ENCODE results near the gene ARIH2.
"Not testable (repeated sequence)": the region's sequence is repeated elsewhere in the genome, so short reads cannot be mapped to it uniquely, and the experiment has no call there.

Gene ARIH2

DNA sequence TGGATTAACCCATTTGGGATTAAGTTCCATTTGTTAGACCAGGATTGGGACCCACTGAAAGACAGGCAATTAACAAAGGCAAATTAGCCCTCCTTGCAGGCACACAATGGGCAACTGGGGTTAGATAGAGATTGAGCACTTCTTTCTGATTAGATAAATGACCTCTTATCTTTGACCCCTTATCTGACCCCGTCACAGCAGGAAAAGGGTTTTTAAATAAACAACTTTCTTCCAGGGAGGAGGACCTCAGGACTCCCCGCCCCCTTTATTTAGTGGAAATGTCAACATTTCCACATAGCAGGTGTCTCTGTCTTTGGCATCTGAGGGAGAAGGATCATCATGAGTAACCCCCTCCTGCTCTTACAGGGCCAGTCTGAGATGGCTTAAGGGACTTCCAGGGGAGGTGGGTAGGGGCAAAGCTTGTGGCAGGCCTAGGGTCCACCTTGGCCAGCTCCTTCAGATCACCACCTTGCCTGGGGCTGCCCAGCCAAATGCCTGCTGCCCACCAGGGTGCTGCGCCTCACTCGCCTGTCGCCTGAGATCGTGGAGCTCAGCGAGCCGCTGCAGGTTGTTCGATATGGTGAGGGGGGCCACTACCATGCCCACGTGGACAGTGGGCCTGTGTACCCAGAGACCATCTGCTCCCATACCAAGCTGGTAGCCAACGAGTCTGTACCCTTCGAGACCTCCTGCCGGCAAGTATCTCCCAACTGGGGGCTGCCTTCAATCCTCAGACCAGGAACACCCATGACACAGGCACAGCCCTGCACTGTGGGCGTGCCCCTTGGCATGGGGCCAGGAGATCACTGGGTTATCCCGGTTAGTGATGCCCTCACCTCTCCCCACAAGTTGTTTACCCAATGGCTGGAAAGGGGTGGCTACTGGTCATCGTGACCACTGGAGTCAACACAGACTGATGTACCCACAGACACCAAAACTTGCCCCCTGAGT, 86.0 kb downstream of the ARIH2 start:
- no peak for DNase-seq (ENCODE audit: low spot score)

DNA sequence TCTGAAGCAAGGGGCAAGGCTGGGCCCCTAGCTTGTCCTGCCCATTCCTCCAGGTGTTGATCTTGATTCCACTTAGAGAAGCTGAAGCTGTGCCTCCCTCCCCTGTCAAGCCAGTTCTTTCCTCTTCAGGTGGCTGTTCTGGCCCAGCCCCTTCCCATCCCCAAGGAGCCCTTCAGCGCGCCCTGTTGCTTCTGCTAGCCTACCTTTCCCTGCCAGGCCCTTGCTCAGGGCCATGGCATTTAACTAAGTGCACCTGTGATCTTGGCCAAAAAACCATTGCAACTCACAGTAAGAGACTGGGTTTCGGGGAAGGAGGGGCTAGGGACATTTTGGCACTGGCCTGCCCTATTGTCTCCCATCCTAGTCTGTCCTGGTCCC, 86.7 kb downstream of the ARIH2 start:
- no peak for DNase-seq (ENCODE audit: low spot score)

DNA sequence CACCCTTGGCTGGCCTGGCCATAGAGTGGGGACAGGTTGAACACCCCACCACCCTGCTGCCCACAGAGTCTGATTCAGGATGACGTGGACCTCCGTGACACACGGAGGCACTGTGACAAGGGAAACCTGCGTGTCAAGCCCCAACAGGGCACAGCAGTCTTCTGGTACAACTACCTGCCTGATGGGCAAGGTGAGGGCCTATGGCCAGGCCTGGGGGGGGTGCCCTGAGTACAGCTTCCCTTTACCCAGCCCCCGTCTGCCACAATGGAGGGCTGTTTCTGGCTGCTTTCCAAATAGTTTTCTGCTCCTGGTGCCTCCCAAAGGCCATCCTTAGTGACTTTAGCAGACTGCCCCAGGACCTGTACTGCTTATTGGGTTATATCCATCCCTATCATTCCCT, 87.4 kb downstream of the ARIH2 start:
- no peak for DNase-seq (ENCODE audit: low spot score)

DNA sequence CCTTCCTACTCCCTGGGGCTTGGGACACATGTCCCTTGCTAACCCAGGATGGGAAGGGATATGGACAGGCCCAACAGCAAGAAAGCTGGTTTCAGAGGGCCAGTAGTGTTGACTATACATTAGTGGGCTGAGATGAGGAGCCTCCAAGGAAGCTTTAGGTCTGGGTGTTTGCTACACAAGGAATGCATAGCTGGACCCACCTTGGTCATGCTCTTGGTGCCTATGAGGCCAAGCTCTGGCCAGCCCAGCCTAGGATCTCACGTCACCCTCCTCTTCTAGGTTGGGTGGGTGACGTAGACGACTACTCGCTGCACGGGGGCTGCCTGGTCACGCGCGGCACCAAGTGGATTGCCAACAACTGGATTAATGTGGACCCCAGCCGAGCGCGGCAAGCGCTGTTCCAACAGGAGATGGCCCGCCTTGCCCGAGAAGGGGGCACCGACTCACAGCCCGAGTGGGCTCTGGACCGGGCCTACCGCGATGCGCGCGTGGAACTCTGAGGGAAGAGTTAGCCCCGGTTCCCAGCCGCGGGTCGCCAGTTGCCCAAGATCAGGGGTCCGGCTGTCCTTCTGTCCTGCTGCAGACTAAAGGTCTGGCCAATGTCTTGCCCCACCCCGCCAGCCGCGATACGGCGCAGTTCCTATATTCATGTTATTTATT, 87.9 kb downstream of the ARIH2 start:
- peak; percentile 60 for DNase-seq (ENCODE audit: low spot score)

DNA sequence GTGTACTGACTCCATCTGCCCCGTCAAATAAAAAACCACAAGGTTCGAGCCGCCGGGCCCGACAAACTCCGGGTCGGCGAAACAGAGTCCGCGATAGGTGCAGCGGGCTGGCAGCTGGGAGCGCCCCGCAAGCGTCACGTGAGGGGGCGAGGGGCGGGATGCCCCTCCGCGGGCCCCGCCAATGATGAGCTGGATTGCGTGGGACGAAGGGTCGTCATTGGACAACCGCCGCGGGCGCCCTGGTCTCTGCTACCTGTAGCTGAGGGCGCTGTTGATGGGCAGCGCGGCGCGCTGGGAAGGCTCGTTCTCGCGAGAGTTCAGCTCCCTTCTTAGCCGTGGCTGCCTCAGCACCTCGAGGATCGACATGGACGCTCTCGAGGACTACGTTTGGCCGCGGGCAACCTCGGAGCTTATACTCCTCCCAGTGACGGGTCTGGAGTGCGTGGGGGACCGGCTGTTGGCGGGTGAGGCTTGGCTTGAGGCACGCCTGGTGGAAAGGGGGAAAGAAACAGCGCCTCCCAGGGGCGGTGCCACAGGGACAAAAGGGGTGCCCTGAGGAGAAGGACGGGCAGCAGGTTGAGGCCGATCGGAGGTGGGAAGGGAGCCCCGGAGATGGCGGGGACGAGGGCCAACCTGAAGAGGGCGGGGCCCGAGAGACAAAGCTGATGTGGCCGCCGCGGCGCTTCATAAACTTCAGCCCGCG, 88.6 kb downstream of the ARIH2 start, which contains the start of gene WDR6:
Gene WDR6, plus strand, starts transcription at position 324 of the 703 bp plus-strand sequence. Its CDS starts 41 bp downstream, at position 365.
- peak; percentile 97 for DNase-seq (ENCODE audit: low spot score)

DNA sequence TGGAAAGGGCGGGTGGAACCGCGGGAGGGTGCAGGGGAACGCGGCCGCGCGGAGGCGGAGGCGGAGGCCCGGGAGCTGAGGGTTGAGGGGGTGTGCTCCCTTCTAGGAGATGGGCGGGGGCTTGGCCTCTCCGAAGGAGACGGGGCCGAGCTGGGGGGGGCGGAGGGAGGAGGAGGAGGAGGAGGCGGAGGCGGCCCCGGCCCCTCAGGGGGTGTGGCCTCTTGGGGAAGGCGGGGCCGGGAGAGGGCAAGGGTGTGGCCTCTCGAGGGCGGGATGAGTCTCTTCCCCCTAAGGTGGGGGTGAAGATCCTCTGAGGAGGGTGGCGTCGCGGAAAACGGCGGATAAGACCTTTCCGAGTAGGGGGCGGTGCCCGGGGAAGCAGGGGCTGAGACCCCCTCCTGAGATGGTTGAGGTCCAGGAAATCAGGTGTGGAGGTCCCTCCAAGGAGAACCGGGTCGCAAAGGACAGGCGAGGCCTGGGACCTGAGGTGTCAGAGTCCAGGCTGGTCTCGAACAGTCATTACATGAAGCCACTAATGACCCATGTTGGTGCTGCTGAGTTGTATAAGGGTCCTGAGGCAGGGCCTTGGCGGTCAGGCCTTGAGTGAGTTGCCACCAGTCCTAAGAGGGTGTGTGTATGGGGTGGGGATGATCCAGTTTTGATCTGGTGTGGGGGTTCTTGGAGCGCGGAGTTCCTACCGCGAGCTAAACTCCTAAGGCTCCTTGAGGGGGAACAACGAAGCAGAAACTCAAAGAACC, 89.3 kb downstream of the ARIH2 start:
- peak; percentile 84 for DNase-seq (ENCODE audit: low spot score)

DNA sequence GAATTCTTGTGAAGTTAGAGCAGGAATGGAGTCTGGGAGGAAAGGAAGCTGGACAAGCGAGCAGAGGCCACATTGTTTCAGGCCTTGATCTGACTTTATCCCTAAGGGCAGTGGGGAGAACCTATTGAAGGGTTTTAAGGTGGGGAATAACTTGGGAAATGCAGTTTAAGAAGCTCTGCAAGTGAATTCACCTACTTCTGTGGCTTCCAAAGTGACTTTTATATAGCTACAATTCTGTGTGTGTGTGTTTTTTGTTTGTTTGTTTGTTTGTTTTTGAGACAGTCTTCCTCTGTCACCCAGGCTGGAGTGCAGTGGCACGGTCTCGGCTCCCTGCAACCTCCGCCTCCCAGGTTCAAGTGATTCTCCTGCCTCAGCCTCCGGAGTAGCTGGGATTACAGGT, 90.0 kb downstream of the ARIH2 start:
- DNase-seq (ENCODE audit: low spot score) = not testable (repeated sequence)

DNA sequence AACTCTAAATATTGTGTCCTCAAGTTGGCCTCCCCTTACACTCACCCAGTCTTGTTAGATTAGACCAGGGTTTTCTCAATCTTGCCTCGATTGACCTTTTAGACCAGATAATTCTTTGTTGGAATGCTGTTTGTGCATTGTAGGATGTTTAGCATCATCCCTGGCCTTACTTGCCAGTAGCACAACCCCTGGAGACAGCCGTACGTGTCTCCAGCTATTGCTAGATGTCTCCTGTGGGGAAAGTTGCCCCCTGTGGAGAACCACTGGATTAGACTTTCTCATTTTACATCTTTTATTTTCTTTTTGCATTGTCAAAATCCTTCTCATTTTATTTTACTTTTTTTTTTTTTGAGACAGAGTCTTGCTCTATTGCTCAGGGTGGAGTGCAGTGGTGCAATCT, 90.8 kb downstream of the ARIH2 start:
- no peak for DNase-seq (ENCODE audit: low spot score)

DNA sequence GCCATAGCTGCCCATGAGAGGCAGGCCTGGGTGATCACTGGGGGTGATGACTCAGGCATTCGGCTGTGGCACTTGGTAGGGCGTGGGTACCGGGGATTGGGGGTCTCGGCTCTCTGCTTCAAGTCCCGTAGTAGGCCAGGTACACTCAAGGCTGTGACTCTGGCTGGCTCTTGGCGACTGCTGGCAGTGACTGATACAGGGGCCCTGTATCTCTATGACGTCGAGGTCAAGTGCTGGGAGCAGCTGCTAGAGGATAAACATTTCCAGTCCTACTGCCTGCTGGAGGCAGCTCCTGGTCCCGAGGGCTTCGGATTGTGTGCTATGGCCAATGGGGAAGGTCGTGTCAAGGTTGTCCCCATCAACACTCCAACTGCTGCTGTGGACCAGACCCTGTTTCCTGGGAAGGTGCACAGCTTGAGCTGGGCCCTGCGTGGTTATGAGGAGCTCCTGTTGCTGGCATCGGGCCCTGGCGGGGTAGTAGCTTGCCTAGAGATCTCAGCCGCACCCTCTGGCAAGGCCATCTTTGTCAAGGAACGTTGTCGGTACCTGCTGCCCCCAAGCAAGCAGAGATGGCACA, 93.9 kb downstream of the ARIH2 start:
- no peak for DNase-seq (ENCODE audit: low spot score)

DNA sequence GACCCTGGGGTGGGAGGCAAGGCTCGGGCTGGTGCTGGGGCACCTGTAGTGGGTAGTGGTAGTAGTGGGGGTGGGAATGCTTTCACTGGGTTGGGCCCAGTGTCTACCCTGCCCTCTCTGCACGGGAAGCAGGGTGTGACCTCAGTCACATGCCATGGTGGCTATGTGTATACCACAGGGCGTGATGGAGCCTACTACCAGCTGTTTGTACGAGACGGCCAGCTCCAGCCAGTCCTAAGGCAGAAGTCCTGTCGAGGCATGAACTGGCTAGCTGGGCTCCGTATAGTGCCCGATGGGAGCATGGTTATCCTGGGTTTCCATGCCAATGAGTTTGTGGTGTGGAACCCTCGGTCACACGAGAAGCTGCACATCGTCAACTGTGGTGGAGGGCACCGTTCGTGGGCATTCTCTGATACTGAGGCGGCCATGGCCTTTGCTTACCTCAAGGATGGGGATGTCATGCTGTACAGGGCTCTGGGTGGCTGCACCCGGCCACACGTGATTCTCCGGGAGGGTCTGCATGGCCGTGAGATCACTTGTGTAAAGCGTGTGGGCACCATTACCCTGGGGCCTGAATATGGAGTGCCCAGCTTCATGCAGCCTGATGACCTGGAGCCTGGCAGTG, 94.6 kb downstream of the ARIH2 start:
- no peak for DNase-seq (ENCODE audit: low spot score)

DNA sequence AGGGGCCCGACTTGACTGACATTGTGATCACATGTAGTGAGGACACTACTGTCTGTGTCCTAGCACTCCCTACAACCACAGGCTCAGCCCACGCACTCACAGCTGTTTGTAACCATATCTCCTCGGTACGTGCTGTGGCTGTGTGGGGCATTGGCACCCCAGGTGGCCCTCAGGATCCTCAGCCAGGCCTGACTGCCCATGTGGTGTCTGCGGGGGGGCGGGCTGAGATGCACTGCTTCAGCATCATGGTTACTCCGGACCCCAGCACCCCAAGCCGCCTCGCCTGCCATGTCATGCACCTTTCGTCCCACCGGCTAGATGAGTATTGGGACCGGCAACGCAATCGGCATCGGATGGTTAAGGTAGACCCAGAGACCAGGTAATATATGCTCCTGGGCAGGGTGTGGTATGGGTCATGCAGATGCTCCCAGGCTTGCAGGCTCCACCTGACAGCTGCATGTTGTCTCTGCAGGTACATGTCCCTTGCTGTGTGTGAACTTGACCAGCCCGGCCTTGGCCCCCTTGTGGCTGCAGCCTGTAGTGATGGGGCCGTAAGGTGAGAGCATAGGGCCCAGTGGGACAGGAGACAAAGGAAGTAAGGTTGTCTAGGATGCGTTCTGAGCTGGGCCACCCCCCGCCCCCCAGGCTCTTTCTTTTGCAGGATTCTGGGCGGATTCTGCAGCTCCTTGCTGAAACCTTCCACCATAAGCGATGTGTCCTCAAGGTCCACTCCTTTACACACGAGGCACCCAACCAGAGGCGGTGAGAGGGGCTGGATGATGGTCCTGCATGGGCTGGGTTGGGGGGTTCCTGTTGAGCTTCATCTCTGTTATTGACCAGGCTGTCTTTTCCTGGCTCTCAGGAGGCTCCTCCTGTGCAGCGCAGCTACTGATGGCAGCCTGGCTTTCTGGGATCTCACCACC, 95.4 kb downstream of the ARIH2 start:
- DNase-seq (ENCODE audit: low spot score) = no peak

DNA sequence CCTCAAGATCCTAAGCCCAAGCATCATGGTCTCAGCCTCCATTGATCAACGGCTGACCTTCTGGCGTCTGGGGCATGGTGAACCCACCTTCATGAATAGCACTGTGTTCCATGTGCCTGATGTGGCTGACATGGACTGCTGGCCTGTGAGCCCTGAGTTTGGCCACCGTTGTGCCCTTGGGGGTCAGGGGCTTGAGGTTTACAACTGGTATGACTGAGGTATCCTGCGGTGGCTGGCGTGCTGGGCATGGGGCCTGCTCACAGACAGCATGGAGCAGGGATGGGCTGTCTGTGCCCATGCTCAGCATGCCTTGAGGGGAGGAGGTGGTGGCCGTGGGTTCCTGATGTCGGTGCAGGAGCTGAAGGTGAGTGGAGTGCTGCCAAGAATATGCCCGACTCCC, 96.4 kb downstream of the ARIH2 start:
- DNase-seq (ENCODE audit: low spot score) = no peak

DNA sequence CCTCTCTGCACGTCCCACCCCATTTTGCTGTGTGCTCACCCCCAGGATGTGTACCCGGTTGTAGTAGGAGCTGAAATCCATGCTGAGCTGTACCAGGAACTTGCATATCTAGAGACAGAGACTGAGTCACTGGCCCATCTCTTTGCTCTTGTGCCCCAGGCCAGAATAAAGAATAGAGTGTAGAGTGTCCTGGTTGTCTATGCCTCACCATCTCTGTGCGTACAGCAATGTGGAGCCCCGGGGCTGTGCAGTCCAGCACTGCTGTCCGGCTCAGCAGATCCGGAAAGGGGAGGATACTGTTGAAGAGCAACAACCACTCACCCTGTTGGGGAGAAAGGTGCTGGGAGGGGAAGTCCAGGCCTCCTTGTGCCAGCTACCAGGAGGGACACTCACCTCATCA, 97.1 kb downstream of the ARIH2 start:
- DNase-seq (ENCODE audit: low spot score) = no peak

DNA sequence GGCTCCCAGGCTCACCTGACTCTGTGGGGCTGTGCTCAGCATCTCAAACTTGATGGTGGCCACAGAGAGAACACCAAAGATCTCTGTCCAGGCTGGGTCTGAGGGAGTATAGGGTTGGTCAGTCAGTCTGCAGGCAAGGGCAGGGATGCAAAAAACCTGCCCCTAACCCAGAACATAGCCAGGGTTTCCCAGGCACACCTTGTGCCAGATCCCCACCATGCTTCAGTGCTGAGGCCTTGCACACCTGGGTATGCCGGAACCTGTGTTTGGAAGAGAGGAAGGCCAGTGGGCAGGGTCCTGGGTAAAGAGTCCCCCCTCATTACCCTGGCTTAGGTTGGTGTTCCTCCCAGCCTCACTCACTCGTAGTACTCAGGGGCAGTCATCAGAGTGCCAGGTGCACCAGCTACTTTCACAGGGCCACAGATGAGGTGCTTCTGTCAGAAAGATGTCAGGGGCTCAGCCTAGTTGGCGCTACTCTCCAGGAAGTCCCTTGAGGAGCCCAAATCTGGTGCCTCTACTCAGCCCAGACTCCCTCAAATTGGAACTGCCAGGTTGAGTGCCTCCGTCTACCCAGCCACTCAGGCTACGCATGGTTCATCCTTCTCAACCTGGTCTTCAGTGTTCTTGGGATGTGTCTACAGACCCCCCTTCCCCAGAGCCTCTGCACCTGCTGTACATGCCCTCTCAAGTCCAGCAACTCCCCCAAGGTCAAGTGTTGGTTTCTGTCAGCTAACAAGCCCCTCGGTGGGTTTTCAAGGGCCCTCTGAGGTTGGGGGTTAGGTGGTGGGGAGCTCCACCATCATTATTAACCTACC, 98.0 kb downstream of the ARIH2 start:
- no peak for DNase-seq (ENCODE audit: low spot score)

DNA sequence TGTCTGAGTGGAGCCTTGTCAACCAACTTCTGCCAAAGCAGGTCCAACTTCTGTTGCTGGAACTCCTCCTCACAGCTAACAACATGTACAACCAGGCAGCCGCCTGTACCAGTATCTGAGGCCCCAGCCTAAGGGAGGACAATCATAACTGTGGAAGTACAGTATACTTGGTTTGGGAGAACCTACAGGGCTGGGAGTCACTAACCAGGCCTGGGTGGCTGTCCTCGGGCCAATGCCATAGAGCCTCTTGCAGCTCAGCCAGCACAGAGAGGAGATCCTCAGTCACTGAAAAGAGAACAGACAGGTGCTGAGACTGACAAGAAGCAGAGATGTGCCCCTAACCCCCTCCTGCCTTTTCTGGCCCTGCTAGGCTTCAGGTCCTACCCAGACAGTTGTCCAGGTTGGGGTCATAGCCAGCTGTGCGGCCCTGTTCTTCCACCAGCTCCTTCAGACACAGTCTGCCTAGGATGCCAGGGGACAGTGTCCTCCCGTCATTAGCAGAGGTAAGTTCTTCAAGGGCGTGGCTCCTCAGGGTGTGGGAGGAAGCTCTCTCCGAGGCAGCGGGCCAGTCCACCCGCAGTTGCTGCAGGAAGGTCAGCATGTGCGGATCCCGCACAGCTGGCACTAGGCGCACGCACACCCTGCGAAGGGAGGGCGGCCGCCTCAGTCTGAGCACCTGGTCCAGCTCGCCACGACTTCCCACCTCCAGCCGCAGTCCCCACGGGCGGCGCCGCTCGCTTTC, 98.8 kb downstream of the ARIH2 start:
- no peak for DNase-seq (ENCODE audit: low spot score)

DNA sequence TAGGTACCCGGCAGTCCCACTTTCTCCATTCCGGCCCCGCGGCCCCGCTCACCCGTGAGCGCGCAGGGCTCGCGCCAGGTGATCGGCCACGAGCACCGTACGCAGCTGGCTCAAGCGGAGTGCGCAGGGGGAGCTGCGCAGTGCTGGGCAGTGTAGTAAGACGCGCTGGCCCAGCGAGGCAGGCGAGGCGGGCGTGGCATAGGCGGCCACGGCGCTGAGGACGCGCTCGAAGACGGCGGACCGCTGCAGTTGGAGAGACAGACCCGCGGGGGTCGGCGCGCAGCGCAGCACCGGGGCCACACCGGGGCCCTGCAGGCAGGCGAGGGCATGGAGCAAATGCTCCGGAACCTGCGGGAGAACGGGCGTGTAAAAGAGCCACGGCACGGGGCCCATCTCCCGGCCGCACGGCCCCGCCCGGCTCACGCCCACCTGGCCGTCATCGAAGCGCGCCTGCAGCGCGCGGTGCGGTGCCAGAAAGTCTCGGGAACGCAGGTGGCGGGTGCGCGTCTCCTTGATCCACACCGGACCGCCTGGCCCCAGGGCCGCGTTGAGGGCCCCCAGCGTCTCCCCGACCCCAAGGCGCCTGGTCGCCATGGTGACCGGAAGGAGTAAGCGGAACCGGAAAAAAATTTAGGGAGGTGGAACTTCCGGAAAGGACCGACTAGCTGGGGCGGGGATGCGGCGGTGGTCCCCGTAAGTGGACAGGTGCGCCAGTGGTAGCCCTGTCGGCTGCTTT, 99.5 kb downstream of the ARIH2 start, which contains the start of gene DALRD3:
Gene DALRD3, minus strand, starts transcription at position 610 of the 736 bp plus-strand sequence. Its CDS starts 16 bp downstream, at position 594.
- peak; percentile 70 for DNase-seq (ENCODE audit: low spot score)

DNA sequence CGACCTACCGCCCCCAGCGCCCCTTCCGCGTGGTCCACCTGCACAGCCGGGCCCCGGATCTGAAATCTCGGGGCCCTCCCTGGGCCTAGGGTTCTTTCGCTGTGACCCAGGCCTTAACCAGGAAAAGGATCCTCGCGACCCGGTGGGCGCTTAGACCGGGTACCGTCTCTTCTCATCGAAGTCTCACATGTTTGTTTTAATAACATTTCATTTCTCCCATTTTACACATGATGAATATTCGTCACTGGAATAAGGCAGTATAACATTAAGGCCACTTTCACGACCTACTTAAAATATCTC, 100.0 kb downstream of the ARIH2 start:
- no peak for DNase-seq (ENCODE audit: low spot score)

DNA sequence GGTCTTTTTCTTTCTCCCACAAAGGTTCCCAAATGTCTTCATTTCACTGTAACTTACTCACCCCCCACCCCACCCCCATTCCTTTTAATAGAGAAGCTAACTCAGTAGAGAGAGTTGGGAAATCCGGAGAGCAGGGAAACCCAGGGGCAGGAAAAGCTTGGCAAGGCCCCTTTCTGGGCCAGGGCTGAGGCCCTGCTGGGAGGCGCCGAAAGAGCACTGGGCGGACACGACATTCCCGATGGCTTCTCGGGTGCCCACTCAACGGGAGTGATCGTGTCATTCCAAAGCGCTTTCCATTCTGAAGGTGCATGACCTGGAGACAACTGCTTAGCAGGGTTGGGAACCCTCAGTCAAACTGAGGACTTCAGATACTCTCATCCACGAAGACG, 101.3 kb downstream of the ARIH2 start:
- DNase-seq (ENCODE audit: low spot score) = no peak
